ENCODE results near the gene SIK3.

Gene SIK3

DNA sequence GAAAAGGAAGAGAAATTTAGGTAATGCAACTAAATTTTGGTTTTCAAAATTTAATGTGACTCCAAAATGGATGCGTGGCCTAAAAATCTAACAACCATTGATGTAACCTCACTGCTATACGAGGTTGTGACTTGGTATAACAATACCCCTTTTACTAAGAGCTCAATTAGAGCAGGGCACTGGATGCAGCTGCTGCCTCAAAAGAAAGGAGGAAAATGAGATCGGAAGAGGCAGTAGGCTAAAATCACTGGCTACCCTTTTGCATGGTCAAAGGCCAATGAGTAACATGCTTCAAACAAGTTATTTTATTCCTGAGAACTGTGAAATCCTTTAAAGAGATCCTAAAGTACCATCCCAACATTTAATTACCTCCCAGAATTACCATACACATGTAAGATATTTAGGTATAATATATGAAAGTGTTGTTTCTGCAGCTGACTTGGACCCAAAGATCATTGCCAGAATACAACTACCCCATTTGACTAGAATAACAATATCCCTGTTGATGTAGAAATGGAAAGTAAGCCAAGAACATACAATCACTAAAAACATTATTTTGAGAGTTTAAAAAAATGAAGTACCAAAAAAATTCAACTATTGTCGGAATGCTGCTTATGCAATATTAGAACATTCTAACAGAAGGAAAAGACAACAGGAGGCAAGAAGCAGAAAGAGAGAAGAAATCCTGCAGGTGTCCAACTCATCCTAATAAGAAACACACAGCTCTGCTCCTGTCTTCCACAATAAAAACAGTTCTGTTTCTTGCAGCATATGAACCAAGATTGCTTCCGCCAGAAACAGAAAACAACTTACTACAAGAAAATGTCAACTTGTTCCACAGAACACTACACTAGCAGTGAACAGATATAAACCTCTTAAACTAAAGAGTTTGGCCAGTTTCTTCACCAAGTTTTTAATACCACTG is 15.0 kb downstream of the SIK3 start:
- no peaks in the 10 kb centered on the region for H3K36me3 ChIP-seq (ENCODE audit: control insufficient read depth, insufficient read depth, low read length)
- TF ChIP-seq, protein P1, sequence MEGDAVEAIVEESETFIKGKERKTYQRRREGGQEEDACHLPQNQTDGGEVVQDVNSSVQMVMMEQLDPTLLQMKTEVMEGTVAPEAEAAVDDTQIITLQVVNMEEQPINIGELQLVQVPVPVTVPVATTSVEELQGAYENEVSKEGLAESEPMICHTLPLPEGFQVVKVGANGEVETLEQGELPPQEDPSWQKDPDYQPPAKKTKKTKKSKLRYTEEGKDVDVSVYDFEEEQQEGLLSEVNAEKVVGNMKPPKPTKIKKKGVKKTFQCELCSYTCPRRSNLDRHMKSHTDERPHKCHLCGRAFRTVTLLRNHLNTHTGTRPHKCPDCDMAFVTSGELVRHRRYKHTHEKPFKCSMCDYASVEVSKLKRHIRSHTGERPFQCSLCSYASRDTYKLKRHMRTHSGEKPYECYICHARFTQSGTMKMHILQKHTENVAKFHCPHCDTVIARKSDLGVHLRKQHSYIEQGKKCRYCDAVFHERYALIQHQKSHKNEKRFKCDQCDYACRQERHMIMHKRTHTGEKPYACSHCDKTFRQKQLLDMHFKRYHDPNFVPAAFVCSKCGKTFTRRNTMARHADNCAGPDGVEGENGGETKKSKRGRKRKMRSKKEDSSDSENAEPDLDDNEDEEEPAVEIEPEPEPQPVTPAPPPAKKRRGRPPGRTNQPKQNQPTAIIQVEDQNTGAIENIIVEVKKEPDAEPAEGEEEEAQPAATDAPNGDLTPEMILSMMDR (IDR thresholded peaks at IDR 0.05; ENCODE audit: insufficient read depth, low read length, poor library complexity, severe bottlenecking): no peak
- no peak overlapping the region for H3K4me3 ChIP-seq (replicated peaks; ENCODE audit: low read depth, low read length)
- no peak for DNase-seq (ENCODE audit: extremely low read depth, insufficient read length)
- no peaks in the 10 kb centered on the region for H3K27me3 ChIP-seq (replicated peaks; ENCODE audit: control insufficient read depth, insufficient read depth, low read length)

- no peaks in the 10 kb centered on the region for H3K36me3 ChIP-seq (ENCODE audit: control insufficient read depth, insufficient read depth, low read length)
- DNase-seq (ENCODE audit: extremely low read depth, insufficient read length): no peak
- TF ChIP-seq, protein P1 (IDR thresholded peaks at IDR 0.05; ENCODE audit: insufficient read depth, low read length, poor library complexity, severe bottlenecking): no peak
Observed at GRCh38 chr11:117081908-117082307, 16.3 kb downstream of the SIK3 start.

DNA sequence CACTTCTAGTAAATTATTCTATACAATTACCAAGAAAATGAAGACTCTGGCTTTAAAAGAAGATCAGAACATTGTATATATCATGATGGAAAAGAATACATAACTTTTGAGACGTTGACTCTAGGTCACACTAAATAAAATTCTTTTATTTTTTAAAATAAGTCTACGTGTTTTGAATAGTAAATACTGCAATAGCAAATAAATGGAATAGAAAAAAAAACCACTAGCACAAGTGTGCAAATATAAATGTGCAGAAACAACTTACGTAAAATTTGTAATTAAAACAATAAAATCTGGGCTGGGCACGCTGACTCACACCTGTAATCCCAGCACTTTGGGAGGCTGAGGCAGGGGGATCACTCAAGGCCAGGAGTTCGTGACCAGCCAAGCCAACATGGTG is 17.9 kb downstream of the SIK3 start:
- no peaks in the 10 kb centered on the region for H3K36me3 ChIP-seq (ENCODE audit: control insufficient read depth, insufficient read depth, low read length)
- TF ChIP-seq, protein P1 (IDR thresholded peaks at IDR 0.05; ENCODE audit: insufficient read depth, low read length, poor library complexity, severe bottlenecking): no peak
- no peaks in the 10 kb centered on the region for H3K27me3 ChIP-seq (replicated peaks; ENCODE audit: control insufficient read depth, insufficient read depth, low read length)
- no peak for DNase-seq (ENCODE audit: extremely low read depth, insufficient read length)
- H3K4me3 ChIP-seq (replicated peaks; ENCODE audit: low read depth, low read length): no peak overlapping the region

More at GRCh38 chr11:117081908-117082307, 16.3 kb downstream of the SIK3 start:
- no peaks in the 10 kb centered on the region for H3K27me3 ChIP-seq (replicated peaks; ENCODE audit: control insufficient read depth, insufficient read depth, low read length)
- H3K4me3 ChIP-seq (replicated peaks; ENCODE audit: low read depth, low read length): no peak overlapping the region

DNA sequence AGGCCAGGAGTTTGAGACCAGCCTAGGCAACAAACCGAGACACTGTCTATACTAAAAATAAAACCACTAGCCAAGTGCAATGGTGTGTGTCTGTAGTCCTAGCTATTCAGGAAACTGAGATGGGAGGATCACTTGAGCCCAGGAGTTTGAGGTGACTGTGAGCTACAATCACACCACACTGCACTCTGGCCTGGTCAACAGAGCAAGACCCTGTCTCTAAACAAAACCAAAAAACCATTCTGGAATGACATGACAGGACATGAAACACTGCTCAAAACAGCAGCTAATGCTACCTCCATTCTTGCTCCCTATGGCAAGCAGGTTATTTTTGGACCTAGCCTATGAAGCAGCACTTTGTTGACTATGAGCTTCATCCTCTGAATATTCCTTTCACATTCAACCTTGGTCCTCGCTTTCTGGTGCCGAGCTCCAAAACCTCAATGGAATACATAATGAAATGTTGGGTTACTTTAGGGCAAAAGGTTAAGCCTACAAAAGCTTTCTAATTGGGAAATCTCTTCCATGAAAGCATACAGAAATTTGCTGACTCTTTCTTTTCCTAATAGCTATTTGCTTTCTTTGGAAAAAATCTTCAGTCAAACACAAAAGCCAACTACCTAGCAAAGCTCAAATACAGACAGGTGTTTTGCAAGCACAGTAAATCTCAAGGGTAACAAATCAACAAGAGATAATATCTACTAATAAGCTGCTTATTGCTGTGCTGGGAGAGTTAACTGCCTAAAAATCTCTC is 21.1 kb downstream of the SIK3 start:
- no peak for DNase-seq (ENCODE audit: extremely low read depth, insufficient read length)
- H3K27me3 ChIP-seq (replicated peaks; ENCODE audit: control insufficient read depth, insufficient read depth, low read length): no peaks in the 10 kb centered on the region
- TF ChIP-seq, protein P1 (IDR thresholded peaks at IDR 0.05; ENCODE audit: insufficient read depth, low read length, poor library complexity, severe bottlenecking): no peak
- no peaks in the 10 kb centered on the region for H3K36me3 ChIP-seq (ENCODE audit: control insufficient read depth, insufficient read depth, low read length)
- no peak overlapping the region for H3K4me3 ChIP-seq (replicated peaks; ENCODE audit: low read depth, low read length)

GRCh38 chr11:117075186-117075585 is 23.0 kb downstream of the SIK3 start:
- no peaks in the 10 kb centered on the region for H3K36me3 ChIP-seq (ENCODE audit: control insufficient read depth, insufficient read depth, low read length)
- DNase-seq (ENCODE audit: extremely low read depth, insufficient read length): no peak
- TF ChIP-seq, protein P1 (IDR thresholded peaks at IDR 0.05; ENCODE audit: insufficient read depth, low read length, poor library complexity, severe bottlenecking): no peak
- H3K4me3 ChIP-seq (replicated peaks; ENCODE audit: low read depth, low read length): no peak overlapping the region
- no peaks in the 10 kb centered on the region for H3K27me3 ChIP-seq (replicated peaks; ENCODE audit: control insufficient read depth, insufficient read depth, low read length)
